IMR-90 (cell line): Measurements from ENCODE around the gene TMX2.

Source experiments
- BHLHE40 ChIP-seq: fragments of 150-350 bp; IDR thresholded peaks from 2 replicates; pipeline ENCODE4 v1.6.1; 2016; ENCODE audit warnings: mild to moderate bottlenecking, low read depth, low read length
- CEBPB ChIP-seq: IDR thresholded peaks from 2 replicates; pipeline ENCODE4 v1.6.1; 2012; ENCODE audit warnings: low read depth, low read length, improper control_type of control experiment
- CTCF ChIP-seq: conservative IDR thresholded peaks from 2 replicates; pipeline ENCODE4 v1.5.1; 2012; ENCODE audit warnings: mild to moderate bottlenecking, low read depth, low read length, improper control_type of control experiment
- ELK1 ChIP-seq: fragments of 150-350 bp; IDR thresholded peaks from 2 replicates; pipeline ENCODE4 v1.6.1; 2016; ENCODE audit warnings: low read depth, mild to moderate bottlenecking, low read length, moderate library complexity, borderline replicate concordance
- MAFK ChIP-seq: IDR thresholded peaks from 2 replicates; pipeline ENCODE4 v1.6.1; 2012; ENCODE audit warnings: low read depth, low read length, improper control_type of control experiment
- NFE2L2 ChIP-seq: fragments of 150-350 bp; IDR thresholded peaks from 2 replicates; pipeline ENCODE4 v1.6.1; 2016; ENCODE audit warnings: low read depth, mild to moderate bottlenecking, low read length
- POLR2A ChIP-seq: IDR thresholded peaks from 2 replicates; pipeline ENCODE4 v1.6.1; 2012; ENCODE audit warnings: mild to moderate bottlenecking, low read depth, low read length
- RAD21 ChIP-seq: IDR thresholded peaks from 2 replicates; pipeline ENCODE4 v1.6.1; 2012; ENCODE audit warnings: low read length, improper control_type of control experiment
- SMC3 ChIP-seq: fragments of 150-350 bp; IDR thresholded peaks from 2 replicates; pipeline ENCODE4 v1.6.1; 2016; ENCODE audit warnings: low read depth, mild to moderate bottlenecking, antibody characterized with exemption, low read length, moderate library complexity
- USF2 ChIP-seq: fragments of 150-350 bp; IDR thresholded peaks from 2 replicates; pipeline ENCODE4 v1.6.1; 2017; ENCODE audit warnings: mild to moderate bottlenecking, antibody characterized with exemption, low read length, low read depth

- TF ChIP-seq ELK1 (no peak), CTCF (no peak), POLR2A (no peak), RAD21 (no peak), USF2 (no peak), BHLHE40 (no peak), MAFK (no peak), SMC3 (no peak), NFE2L2 (no peak), CEBPB (no peak)
These were observed 45.8 kb downstream of the TMX2 start for GRCh38 chr11:57758174-57758573.
